K562 (cell line): ENCODE measurements around the gene SERPINE1. TPM values are rescaled to one million over a fixed set of nuclear protein-coding genes. Genes with fewer than 3 reads are reported as not detected.
A peak's percentile ranks its signal among the peaks of the same experiment; 100 is the strongest.

Experiments
- E2F6 ChIP-seq, 2 experiments: IDR thresholded peaks; 2 replicates each; pipeline ENCODE4 v1.6.1; 2011; ENCODE audit warnings: borderline replicate concordance in 1 of 2, control low read depth in 1 of 2, low read depth in 1 of 2, low read length in 1 of 2, mild to moderate bottlenecking in 1 of 2, mixed read lengths in 1 of 2, moderate library complexity in 1 of 2; ENCODE audit not compliant: insufficient read depth in 1 of 2, insufficient read length in 1 of 2, poor library complexity in 1 of 2, severe bottlenecking in 1 of 2; ENCODE audit errors: extremely low read depth in 1 of 2
- ESRRB ChIP-seq: fragments of 250-450 bp; sonication (Bioruptor Pico); IDR thresholded peaks from 2 replicates; pipeline ENCODE4 v1.5.0; 2020; ENCODE audit warnings: mild to moderate bottlenecking, moderate library complexity, borderline replicate concordance
- MGA ChIP-seq: fragments of 450-650 bp; IDR thresholded peaks from 2 replicates; pipeline ENCODE4 v1.6.1; 2016; ENCODE audit warnings: mild to moderate bottlenecking, moderate library complexity
- RERE ChIP-seq: sonication (generic); formaldehyde crosslinking; IDR thresholded peaks from 2 replicates; pipeline ENCODE4 v1.8.0; 2023; ENCODE audit warnings: missing genetic modification reagents, mild to moderate bottlenecking, borderline replicate concordance
- USF2 ChIP-seq: sonication (generic); formaldehyde crosslinking; IDR thresholded peaks from 2 replicates; pipeline ENCODE4 v1.5.0; 2020; ENCODE audit warnings: missing genetic modification reagents
- polyA plus RNA-seq, 8 experiments: library from polyadenylated mRNA; depleted of rRNA in 4 of 8; stranded (reverse) in 5 of 8; unstranded in 3 of 8; fragments of >200 nt; fragmentation: Nextera tagmentation in 2 of 8; fragmentation: Illumina TruSeq in 1 of 8; extraction: Ambion mirVana in 2 of 8; extraction: Trizol in 1 of 8; gene quantifications; 2 replicates each; pipeline versions ENCODE4 v1.2.1 to v1.2.3, GENCODE V29; 2011 to 2014; ENCODE audit warnings: inconsistent platforms in 1 of 8, missing spikeins in 1 of 8
- total RNA-seq, 7 experiments: library from RNA; depleted of rRNA in 6 of 7; stranded (reverse); fragments of >200 nt in 6 of 7; fragmentation: Illumina TruSeq in 2 of 7; extraction: Trizol in 2 of 7; gene quantifications; 2 replicates each; pipeline versions ENCODE4 v1.2.1 to v1.2.3, GENCODE V29; 2011 to 2021; ENCODE audit warnings: low replicate concordance in 1 of 7

Gene SERPINE1
- total and polyA plus RNA-seq, 9 of the 15 experiments (the other 6 are each of a cell fraction or from before 2014, with no cell fraction given): 0.22 to 4.8 (median 0.91) TPM

DNA sequence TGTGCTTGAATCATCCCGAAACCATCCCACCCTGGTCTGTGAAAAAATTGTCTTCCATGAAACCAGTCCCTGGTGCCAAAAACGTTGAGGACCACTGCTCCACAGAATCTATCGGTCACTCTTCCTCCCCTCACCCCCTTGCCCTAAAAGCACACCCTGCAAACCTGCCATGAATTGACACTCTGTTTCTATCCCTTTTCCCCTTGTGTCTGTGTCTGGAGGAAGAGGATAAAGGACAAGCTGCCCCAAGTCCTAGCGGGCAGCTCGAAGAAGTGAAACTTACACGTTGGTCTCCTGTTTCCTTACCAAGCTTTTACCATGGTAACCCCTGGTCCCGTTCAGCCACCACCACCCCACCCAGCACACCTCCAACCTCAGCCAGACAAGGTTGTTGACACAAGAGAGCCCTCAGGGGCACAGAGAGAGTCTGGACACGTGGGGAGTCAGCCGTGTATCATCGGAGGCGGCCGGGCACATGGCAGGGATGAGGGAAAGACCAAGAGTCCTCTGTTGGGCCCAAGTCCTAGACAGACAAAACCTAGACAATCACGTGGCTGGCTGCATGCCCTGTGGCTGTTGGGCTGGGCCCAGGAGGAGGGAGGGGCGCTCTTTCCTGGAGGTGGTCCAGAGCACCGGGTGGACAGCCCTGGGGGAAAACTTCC is 784 bp upstream of the SERPINE1 start (continued):
- TF ChIP-seq USF2 (CRISPR knock-in tag): peak; percentile 59
- TF ChIP-seq E2F6 (IDR thresholded peaks at IDR 0.05; ENCODE audit: borderline replicate concordance in 1 of 2, extremely low read depth in 1 of 2, insufficient read depth in 1 of 2, insufficient read length in 1 of 2, low read depth in 1 of 2, low read length in 1 of 2, poor library complexity in 1 of 2, severe bottlenecking in 1 of 2): peak in 1 of 2 experiments; percentile 46
- no peak for TF ChIP-seq RERE
- TF ChIP-seq ESRRB (CRISPR knock-in tag): 0 out of 2 replicates have a peak, but pooled peaks have one; percentile 35
- peak; percentile 83 for TF ChIP-seq MGA
